Spleen (tissue), 11 donors: ENCODE results near the gene GRM8. TPM values are rescaled to one million over a fixed set of nuclear protein-coding genes. Genes with fewer than 3 reads are reported as not detected.
"Not testable (repeated sequence)": the region's sequence is repeated elsewhere in the genome, so short reads cannot be mapped to it uniquely, and the experiment has no call there.

Experiments used
- DNase-seq: peaks from one replicate; pipeline ENCODE4 v3.0.0-alpha.2; 2020
- H3K27ac ChIP-seq, 8 donors: fragments of 200-600 bp; sonication (generic) in 7 of 8; 1 replicate in 4 of 8; 2 replicates in 4 of 8; pipeline versions ENCODE4 v1.5.0 to v1.8.0; 2016 to 2021; ENCODE audit warnings: inconsistent platforms in 4 of 8, mild to moderate bottlenecking in 4 of 8, moderate library complexity in 1 of 8
- H3K27me3 ChIP-seq, 7 donors: fragments of 200-600 bp; sonication (generic) in 6 of 7; replicated peaks in 1 of 7; 1 replicate in 4 of 7; 2 replicates in 3 of 7; pipeline versions ENCODE4 v1.5.0 to v1.8.0; 2016 to 2021; ENCODE audit warnings: inconsistent platforms in 3 of 7, mild to moderate bottlenecking in 1 of 7
- H3K36me3 ChIP-seq, 6 donors: fragments of 200-600 bp; sonication (generic) in 5 of 6; 1 replicate in 4 of 6; 2 replicates in 2 of 6; pipeline versions ENCODE4 v1.5.0 to v1.8.0; 2016 to 2021; ENCODE audit warnings: inconsistent platforms in 2 of 6
- H3K4me1 ChIP-seq, 6 donors: fragments of 200-600 bp; sonication (generic) in 5 of 6; 1 replicate in 3 of 6; 2 replicates in 3 of 6; pipeline versions ENCODE4 v1.5.0 to v1.8.0; 2016 to 2021; ENCODE audit warnings: inconsistent platforms in 3 of 6
- H3K4me3 ChIP-seq, 8 donors: fragments of 200-600 bp; sonication (generic) in 7 of 8; 1 replicate in 4 of 8; 2 replicates in 4 of 8; pipeline versions ENCODE4 v1.5.0 to v1.8.0; 2016 to 2021; ENCODE audit warnings: inconsistent platforms in 4 of 8, mild to moderate bottlenecking in 4 of 8, moderate library complexity in 2 of 8
- H3K9me3 ChIP-seq, 8 donors: fragments of 200-600 bp; sonication (generic) in 7 of 8; 1 replicate in 4 of 8; 2 replicates in 4 of 8; pipeline versions ENCODE4 v1.5.0 to v1.8.0; 2016 to 2021; ENCODE audit warnings: inconsistent platforms in 4 of 8
- CTCF ChIP-seq, 11 experiments: fragments of 200-600 bp in 7 of 11; fragments of 450-650 bp in 4 of 11; sonication (generic) in 4 of 11; IDR thresholded peaks in 8 of 11; conservative IDR thresholded peaks in 3 of 11; 1 replicate in 7 of 11; 2 replicates in 4 of 11; pipeline versions ENCODE4 v1.4.0 to v1.8.0; 2016 to 2021; ENCODE audit warnings: antibody characterized with exemption in 11 of 11, inconsistent platforms in 4 of 11, mild to moderate bottlenecking in 1 of 11
- POLR2A ChIP-seq, 3 donors: fragments of 450-650 bp; IDR thresholded peaks; one replicate each; pipeline ENCODE4 v1.5.1; 2017; ENCODE audit warnings: antibody characterized with exemption in 3 of 3, mild to moderate bottlenecking in 1 of 3
- POLR2AphosphoS5 ChIP-seq, 3 donors: sonication (generic); formaldehyde crosslinking; IDR thresholded peaks; one replicate each; pipeline ENCODE4 v1.5.1; 2017; ENCODE audit warnings: antibody characterized with exemption in 3 of 3
- WGBS, 5 donors: extraction: QIAGEN DNeasy Blood & Tissue Kit in 3 of 5; methylation state at CpG; one replicate each; pipeline versions ENCODE4 v1.1.5 to v1.1.7; 2013 to 2018; 5-methylcytosine and 5-hydroxymethylcytosine counted together
- intact Hi-C: fragments of 100-400 bp; cut with DNase I; formaldehyde crosslinking; loops from one replicate; pipeline ENCODE4 v1.15.0; 2023; ENCODE audit warnings: low total_unique reads
- polyA plus RNA-seq, 3 donors: library from polyadenylated mRNA; stranded (reverse); fragments of 200-250 nt; gene quantifications; one replicate each; pipeline ENCODE4 v1.2.1, GENCODE V29; 2013
- total RNA-seq, 7 donors: library from RNA; depleted of rRNA in 3 of 7; stranded (reverse); fragments of >200 nt in 3 of 7; fragmentation: NEBNext Ultra II Directional in 4 of 7; extraction: Animal tissue kit (Norgen Biotek cat#: 25700) in 4 of 7; gene quantifications; one replicate each; pipeline versions ENCODE4 v1.1.0 to v1.2.1, GENCODE V29; 2016 to 2021
- donor health status: healthy with polysubstance abuse.
- donor health status: DM: no; HTN: no; CAD: no; lungs with moderate emphysema.
- donor health status: DM: no; HTN: no; CAD: no.
- donor health status: Bipolar disorder and iron deficiency.
- donor health status: healthy.
- donor health status: DM: no; HTN: no; CAD: no.
- donor health status: DM: yes; HTN: yes; CAD: no.

The GRM8 gene
- total and polyA plus RNA-seq, 10 donors: 0.30 to 0.60 TPM; not detected in 8

GRCh38 chr7:126685596-126685995, 567.1 kb downstream of the GRM8 start:
- no peak overlapping the region for H3K4me3 ChIP-seq
- WGBS, 5 donors: 86 to 96% (median 90%) methylated on average over 7 to 10 of the region's 10 CpGs
- H3K27ac ChIP-seq: no peak overlapping the region
- H3K9me3 ChIP-seq: peaks cover 0 to 7% (median 3%) of the 10 kb centered on the region in 8 donors
- TF ChIP-seq CTCF (IDR thresholded peaks at IDR 0.05 in 8 of 11, conservative IDR thresholded peaks at IDR 0.05 in 3 of 11): no peak
- TF ChIP-seq POLR2A (IDR thresholded peaks at IDR 0.05): no peak
- TF ChIP-seq POLR2AphosphoS5 (IDR thresholded peaks at IDR 0.05): no peak
- H3K27me3 ChIP-seq: no peaks in the 10 kb centered on the region
- no peaks in the 10 kb centered on the region for H3K36me3 ChIP-seq
- no peaks in the 10 kb centered on the region for H3K4me1 ChIP-seq
- intact Hi-C loops: no loop called here
- no peak for DNase-seq

- H3K4me3 ChIP-seq: no peak overlapping the region
- DNase-seq: no peak
- no peaks in the 10 kb centered on the region for H3K4me1 ChIP-seq
- H3K9me3 ChIP-seq: peaks cover 0 to 2% (median under 1%) of the 10 kb centered on the region in 8 donors
- no peaks in the 10 kb centered on the region for H3K36me3 ChIP-seq
- intact Hi-C loops: no loop called here
- no peaks in the 10 kb centered on the region for H3K27me3 ChIP-seq
- no peak overlapping the region for H3K27ac ChIP-seq
- WGBS, 5 donors: 88 to 94% (median 90%) methylated on average over 11 of the region's 11 CpGs
- TF ChIP-seq CTCF (IDR thresholded peaks at IDR 0.05 in 8 of 11, conservative IDR thresholded peaks at IDR 0.05 in 3 of 11) (no peak), POLR2AphosphoS5 (IDR thresholded peaks at IDR 0.05) (no peak), POLR2A (IDR thresholded peaks at IDR 0.05) (no peak)
Measured at GRCh38 chr7:126685018-126685573, 567.6 kb downstream of the GRM8 start.

- no peak for DNase-seq
Measured at GRCh38 chr7:126682176-126682575, 570.6 kb downstream of the GRM8 start.

GRCh38 chr7:126668762-126669161, 584.0 kb downstream of the GRM8 start:
- WGBS, 5 donors: 74 to 95% (median 84%) methylated on average over 1 of the region's 1 CpG
- H3K4me3 ChIP-seq, H3K27ac ChIP-seq, intact Hi-C loops, DNase-seq, H3K36me3 ChIP-seq, H3K9me3 ChIP-seq, H3K4me1 ChIP-seq, H3K27me3 ChIP-seq: not testable (repeated sequence)

More at GRCh38 chr7:126682176-126682575, 570.6 kb downstream of the GRM8 start:
- no peaks in the 10 kb centered on the region for H3K9me3 ChIP-seq
- intact Hi-C loops: no loop called here
- TF ChIP-seq CTCF (IDR thresholded peaks at IDR 0.05 in 8 of 11, conservative IDR thresholded peaks at IDR 0.05 in 3 of 11) (no peak), POLR2AphosphoS5 (IDR thresholded peaks at IDR 0.05) (no peak), POLR2A (IDR thresholded peaks at IDR 0.05) (no peak)
- no peak overlapping the region for H3K4me3 ChIP-seq
- no peaks in the 10 kb centered on the region for H3K4me1 ChIP-seq
- no peak overlapping the region for H3K27ac ChIP-seq
- no peaks in the 10 kb centered on the region for H3K27me3 ChIP-seq
- no peaks in the 10 kb centered on the region for H3K36me3 ChIP-seq

GRCh38 chr7:126668367-126668752, 584.4 kb downstream of the GRM8 start:
- Histone ChIP-seq H3K27me3 (no peaks in the 10 kb centered on the region), H3K27ac (no peak overlapping the region), H3K4me3 (no peak overlapping the region), H3K4me1 (no peaks in the 10 kb centered on the region), H3K36me3 (no peaks in the 10 kb centered on the region), H3K9me3 (peaks cover 0 to 8% (median 0%) of the 10 kb centered on the region in 8 donors)
- intact Hi-C loops: no loop called here
- TF ChIP-seq POLR2A (IDR thresholded peaks at IDR 0.05): no peak
- TF ChIP-seq CTCF (IDR thresholded peaks at IDR 0.05 in 8 of 11, conservative IDR thresholded peaks at IDR 0.05 in 3 of 11): no peak
- TF ChIP-seq POLR2AphosphoS5 (IDR thresholded peaks at IDR 0.05): no peak
- WGBS, 5 donors: 86 to 92% (median 90%) methylated on average over 5 of the region's 5 CpGs
- no peak for DNase-seq
